Measurements from ENCODE around the gene AKAP11. TPM values are rescaled to one million over a fixed set of nuclear protein-coding genes. Genes with fewer than 3 reads are reported as not detected.

Gene AKAP11
- total and polyA plus RNA-seq, 2 of the 4 experiments (the other 2 are of a cell fraction) = 8.0 to 19.7 TPM

Other genes with a start within 250 kb of the AKAP11 start
- gene DGKH, start 223.5 kb upstream of the AKAP11 start, total RNA-seq (2012; rRNA removed) = 9.7 and 13.4 TPM in 2 replicates
- 1.6 and 2.0 TPM in 2 replicates for gene DGKH, start 223.5 kb upstream of the AKAP11 start, polyA plus RNA-seq (2012; rRNA removed)

Measured in IMR-90 (cell line).